ENCODE data around the gene MEI1.
"Not testable (repeated sequence)": the region's sequence is repeated elsewhere in the genome, so short reads cannot be mapped to it uniquely, and the experiment has no call there.

Gene MEI1

DNA sequence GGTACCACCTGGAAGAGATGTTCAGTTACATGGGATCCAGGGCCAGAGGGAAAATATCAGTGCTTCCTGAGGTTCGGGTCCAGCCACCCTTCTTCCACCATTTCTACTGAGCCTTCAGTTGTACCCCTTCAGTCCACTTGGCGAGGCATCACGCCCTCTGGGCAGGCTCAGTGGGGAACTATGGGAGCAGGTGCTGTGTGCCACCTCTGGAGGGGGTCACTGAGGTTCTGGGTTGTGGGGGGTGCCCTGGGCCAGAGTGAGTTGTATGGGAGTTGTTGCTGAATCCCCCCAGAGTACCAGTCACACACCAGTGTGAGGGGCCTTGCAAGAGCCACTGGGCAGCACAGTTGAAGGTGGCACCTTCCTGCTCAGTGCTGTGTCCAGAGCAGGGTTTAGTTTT is 130.9 kb downstream of the MEI1 start:
- DNase-seq (ENCODE audit: low read depth) = no peak
- no peak overlapping the region for H3K4me3 ChIP-seq (ENCODE audit: low read length)
- no peak for TF ChIP-seq CTCF (IDR thresholded peaks at IDR 0.05; ENCODE audit: insufficient read depth, low read depth, low read length, missing control alignments)

DNA sequence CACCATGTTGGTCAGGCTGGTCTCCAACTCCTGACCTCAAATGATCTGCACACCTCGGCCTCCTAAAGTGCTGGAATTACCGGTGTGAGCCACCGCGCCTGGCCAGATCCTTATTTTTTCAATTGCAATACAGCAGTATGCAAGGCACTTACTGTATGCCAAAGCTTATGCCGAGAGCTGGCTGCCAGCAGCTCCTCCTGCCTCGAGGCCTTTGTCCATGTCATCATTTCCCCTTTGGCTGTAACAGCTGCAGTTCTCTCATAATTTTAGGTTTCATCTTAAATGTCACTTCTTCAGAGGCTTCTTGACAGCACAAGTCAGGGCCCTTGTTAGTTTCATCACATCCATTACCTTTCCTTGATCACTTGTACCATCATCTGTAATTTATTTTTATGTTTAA is 132.1 kb downstream of the MEI1 start:
- DNase-seq (ENCODE audit: low read depth) = no peak
- no peak for TF ChIP-seq CTCF (IDR thresholded peaks at IDR 0.05; ENCODE audit: insufficient read depth, low read depth, low read length, missing control alignments)
- no peak overlapping the region for H3K4me3 ChIP-seq (ENCODE audit: low read length)

DNA sequence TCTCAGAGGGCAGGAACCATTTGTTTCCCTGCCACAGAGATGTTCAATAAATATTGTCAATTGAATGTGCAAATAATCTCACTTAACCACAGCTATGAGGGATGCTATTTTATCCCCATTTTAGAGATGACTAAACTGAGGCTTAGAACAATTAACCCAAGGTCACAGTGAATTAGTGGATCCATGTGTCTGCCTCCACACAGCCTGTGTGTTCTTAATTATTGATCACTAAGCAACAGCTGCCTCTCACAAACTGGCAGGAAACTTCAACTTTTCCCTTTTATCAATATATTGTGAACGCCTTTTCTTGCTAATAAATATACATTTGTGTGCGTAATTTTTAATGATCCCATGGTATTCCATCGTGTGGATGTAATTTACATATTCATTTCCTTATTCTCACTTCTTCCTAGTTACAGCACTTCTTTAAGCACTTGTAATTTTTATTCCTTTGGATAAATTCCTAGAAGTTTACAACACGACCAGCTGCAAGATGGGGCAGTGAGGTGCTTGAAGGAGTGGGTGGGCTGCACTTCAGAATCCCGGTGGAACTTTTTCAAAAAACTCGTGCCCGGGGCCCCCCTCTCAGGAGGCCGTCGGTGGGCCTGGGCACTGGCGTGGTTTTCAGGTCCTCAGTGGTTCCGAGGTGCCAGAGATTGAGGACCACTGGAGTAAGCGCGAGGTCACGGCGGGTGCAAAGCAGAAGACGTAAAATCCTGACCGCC is 132.7 kb downstream of the MEI1 start:
- no peak for DNase-seq (ENCODE audit: low read depth)
- peak overlapping the region; percentile 61 for H3K4me3 ChIP-seq (ENCODE audit: low read length)
- TF ChIP-seq CTCF (IDR thresholded peaks at IDR 0.05; ENCODE audit: insufficient read depth, low read depth, low read length, missing control alignments) = no peak

- TF ChIP-seq CTCF (IDR thresholded peaks at IDR 0.05; ENCODE audit: insufficient read depth, low read depth, low read length, missing control alignments) = no peak
- peak within 1 kb of the TSS; percentile 61 for H3K4me3 ChIP-seq (ENCODE audit: low read length)
- peak; percentile 100 for DNase-seq (ENCODE audit: low read depth)
Observed at GRCh38 chr22:41832553-41833368, 133.5 kb downstream of the MEI1 start, which contains the start of gene SREBF2. TSS of gene SREBF2 (plus strand) at chr22:41833105. CDS start at chr22:41833271, 166 bp downstream.

GRCh38 chr22:41833369-41834004 is 134.2 kb downstream of the MEI1 start:
- H3K4me3 ChIP-seq (ENCODE audit: low read length) = peak overlapping the region; percentile 60
- no peak for DNase-seq (ENCODE audit: low read depth)
- no peak for TF ChIP-seq CTCF (IDR thresholded peaks at IDR 0.05; ENCODE audit: insufficient read depth, low read depth, low read length, missing control alignments)

GRCh38 chr22:41834005-41834944 is 135.0 kb downstream of the MEI1 start:
- peak overlapping the region; percentile 60 for H3K4me3 ChIP-seq (ENCODE audit: low read length)
- no peak for DNase-seq (ENCODE audit: low read depth)
- no peak for TF ChIP-seq CTCF (IDR thresholded peaks at IDR 0.05; ENCODE audit: insufficient read depth, low read depth, low read length, missing control alignments)

GRCh38 chr22:41835462-41835861 is 136.2 kb downstream of the MEI1 start:
- not testable (repeated sequence) for H3K4me3 ChIP-seq (ENCODE audit: low read length)

More at GRCh38 chr22:41835462-41835861, 136.2 kb downstream of the MEI1 start:
- not testable (repeated sequence) for DNase-seq (ENCODE audit: low read depth)

All from epithelial cell of esophagus (primary cell).